ENCODE measurements around the gene NTN1.

- TF ChIP-seq CTCF (IDR thresholded peaks at IDR 0.05; ENCODE audit: insufficient read depth, low read length, poor library complexity, severe bottlenecking) (no peak), EZH2phosphoT487 (conservative IDR thresholded peaks at IDR 0.05; ENCODE audit: low read length) (no peak)
These were observed 209.6 kb downstream of the NTN1 start for GRCh38 chr17:9230861-9231260.

Data from SU-DHL-6 (cell line).